Measurements from ENCODE around the gene FAAP20.

DNA sequence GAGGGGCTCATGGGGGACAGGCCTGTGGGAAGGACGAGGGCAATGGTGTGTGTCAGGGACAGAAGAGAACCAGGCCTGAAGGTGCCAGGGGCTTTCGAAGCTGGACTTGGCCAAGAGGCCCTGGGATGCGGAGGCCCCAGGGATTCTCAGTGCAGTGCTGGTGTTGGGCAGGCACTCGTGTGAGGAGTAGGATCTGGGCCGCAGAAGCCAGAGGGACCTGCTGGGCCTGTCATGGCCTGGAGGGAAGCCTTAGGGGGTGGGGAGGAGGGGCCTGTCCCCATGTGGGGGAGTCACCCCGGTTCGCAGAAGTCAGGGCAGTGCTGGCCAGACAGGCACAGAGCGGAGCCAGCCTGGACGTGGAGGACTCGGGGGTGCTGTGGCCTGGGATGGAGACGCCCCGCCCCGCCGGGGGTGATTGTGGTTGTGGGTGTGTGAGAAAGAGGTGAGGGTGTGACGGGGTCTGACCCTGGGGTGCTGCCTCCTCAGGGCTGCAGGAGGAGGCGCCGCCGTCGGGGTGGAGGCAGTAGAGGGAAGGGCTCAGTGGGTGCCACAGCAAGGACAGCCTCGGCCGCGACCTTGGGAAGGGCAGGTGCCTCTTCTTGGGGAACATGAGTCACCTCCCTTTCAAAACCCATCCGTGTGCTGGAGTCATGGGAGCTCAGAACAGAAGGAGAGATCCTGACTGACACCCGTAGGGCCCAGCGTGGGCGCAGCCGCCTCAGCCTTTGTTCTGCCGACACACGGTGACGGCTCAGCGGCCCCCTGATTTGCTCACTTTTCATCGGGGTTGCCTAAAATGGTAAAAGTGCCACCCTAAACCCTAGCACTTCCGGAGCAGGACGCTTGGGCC lies 33.9 kb downstream of the FAAP20 start:
- no peak for TF ChIP-seq TAF1 (IDR thresholded peaks at IDR 0.05; ENCODE audit: low read depth, low read length)
- TF ChIP-seq POLR2AphosphoS5 (IDR thresholded peaks at IDR 0.05; ENCODE audit: low read depth, low read length): no peak

Measured in GM12891 (cell line).